ENCODE results near the gene RPS6KB2. TPM values are rescaled to one million over a fixed set of nuclear protein-coding genes. Genes with fewer than 3 reads are reported as not detected.
"Not testable (repeated sequence)": the region's sequence is repeated elsewhere in the genome, so short reads cannot be mapped to it uniquely, and the experiment has no call there.

RPS6KB2 gene
- total RNA-seq, 1 donor from 2014 or later, result 24.6 TPM

DNA sequence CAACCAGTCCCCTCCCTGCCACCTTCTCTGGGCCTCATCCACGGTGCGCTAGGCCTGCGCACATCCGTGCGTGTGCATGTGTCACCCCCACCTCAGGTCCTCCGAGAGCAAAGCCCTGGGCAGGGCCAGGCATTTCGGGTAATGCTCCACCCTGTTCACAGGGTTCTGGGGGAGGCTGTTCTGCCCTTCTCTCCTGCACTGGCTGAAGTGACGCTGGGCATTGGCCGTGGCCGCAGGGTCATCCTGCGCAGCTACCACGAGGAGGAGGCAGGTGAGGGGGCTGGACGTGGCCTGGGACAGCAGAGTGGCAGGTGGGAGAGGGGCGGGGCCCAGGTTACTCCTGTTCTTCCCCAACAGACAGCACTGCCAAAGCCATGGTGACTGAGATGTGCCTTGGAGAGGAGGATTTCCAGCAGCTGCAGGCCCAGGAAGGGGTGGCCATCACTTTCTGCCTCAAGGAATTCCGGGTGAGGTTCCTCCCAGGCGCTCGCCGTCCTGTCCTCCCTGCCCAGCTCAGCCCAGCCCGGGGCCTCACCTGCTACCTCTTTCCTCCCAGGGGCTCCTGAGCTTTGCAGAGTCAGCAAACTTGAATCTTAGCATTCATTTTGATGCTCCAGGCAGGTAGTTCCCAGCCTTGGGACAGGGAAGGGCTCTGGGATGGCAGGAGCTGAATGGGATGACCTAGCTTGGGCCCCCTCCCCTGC lies 32.6 kb upstream of the RPS6KB2 start:
- DNase-seq (no peak), ATAC-seq (ENCODE audit: poor library complexity) (no peak)
- intact Hi-C loops (cut with DNase I), result no loop called here

GRCh38 chr11:67396259-67396581 lies 32.1 kb upstream of the RPS6KB2 start:
- ATAC-seq (ENCODE audit: poor library complexity) (no peak), DNase-seq (no peak)
- intact Hi-C loops (cut with DNase I), result no loop called here

GRCh38 chr11:67396587-67397389 lies 31.5 kb upstream of the RPS6KB2 start:
- no peak for ATAC-seq (ENCODE audit: poor library complexity)
- no peak for DNase-seq
- intact Hi-C loops (cut with DNase I), result no loop called here

DNA sequence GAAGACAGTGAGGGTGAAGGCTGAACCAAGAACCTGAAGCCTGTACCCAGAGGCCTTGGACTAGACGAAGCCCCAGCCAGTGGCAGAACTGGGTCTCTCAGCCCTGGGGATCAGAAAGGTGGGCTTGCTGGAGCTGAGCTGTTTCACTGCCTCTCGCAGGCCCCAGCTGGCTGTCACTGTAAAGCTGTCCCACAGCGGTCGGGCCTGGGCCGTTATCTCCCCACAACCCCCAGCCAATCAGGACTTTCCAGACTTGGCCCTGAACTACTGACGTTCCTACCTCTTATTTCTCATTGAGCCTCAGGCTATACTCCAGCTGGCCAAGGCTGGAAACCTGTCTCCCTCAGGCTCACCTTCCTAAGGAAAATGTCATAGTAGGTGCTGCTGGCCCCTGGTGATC lies 30.8 kb upstream of the RPS6KB2 start:
- intact Hi-C loops (cut with DNase I), result no loop called here
- DNase-seq (no peak), ATAC-seq (ENCODE audit: poor library complexity) (no peak)

GRCh38 chr11:67397986-67398660 lies 30.2 kb upstream of the RPS6KB2 start:
- no peak for ATAC-seq (ENCODE audit: poor library complexity)
- DNase-seq, result no peak
- intact Hi-C loops (cut with DNase I), result no loop called here

DNA sequence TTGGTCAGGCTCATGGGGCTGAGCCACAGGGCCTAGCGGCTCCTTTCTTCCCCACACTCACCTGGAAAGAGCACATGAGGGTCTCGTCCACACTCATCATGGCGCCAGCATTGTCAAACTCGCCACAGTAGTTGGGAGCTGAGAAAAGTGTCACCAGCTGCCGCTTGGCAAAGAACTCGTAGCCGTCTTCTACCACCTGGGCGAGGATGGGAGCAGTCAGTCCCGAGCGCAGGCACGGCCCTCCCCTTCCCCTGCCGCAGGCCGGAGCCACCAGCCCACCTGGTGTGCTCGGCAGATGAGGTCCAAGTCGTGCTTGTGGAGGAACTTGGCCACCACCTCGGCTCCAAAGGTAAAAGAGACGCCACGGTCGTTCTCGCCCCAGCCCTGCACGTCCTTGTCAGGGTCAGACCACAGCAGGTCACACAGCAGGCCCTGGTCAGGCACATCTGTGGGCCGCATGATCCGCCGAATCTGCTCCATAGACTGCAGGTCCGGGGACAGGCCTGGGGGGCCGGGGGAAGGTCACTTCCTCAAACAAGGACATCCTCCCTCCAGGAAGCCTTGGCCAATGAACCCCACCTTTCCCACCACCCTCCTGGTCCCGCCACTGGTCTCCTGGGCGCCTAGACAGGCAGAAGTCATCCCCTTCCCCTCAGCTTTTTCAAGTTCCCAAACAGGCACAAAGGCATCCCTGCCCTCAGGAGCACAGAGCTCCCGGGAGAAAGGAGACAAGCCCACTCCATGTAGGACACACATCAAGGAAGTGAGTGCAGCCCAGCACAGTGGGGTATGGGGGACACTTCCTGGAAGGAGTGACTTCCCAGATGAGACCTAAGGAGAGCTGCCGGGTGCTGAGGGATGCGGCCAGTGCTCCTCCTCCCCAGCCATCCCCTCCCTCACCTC lies 29.4 kb upstream of the RPS6KB2 start:
- ATAC-seq (ENCODE audit: poor library complexity) (no peak), DNase-seq (no peak)
- intact Hi-C loops (cut with DNase I), result no loop called here

DNA sequence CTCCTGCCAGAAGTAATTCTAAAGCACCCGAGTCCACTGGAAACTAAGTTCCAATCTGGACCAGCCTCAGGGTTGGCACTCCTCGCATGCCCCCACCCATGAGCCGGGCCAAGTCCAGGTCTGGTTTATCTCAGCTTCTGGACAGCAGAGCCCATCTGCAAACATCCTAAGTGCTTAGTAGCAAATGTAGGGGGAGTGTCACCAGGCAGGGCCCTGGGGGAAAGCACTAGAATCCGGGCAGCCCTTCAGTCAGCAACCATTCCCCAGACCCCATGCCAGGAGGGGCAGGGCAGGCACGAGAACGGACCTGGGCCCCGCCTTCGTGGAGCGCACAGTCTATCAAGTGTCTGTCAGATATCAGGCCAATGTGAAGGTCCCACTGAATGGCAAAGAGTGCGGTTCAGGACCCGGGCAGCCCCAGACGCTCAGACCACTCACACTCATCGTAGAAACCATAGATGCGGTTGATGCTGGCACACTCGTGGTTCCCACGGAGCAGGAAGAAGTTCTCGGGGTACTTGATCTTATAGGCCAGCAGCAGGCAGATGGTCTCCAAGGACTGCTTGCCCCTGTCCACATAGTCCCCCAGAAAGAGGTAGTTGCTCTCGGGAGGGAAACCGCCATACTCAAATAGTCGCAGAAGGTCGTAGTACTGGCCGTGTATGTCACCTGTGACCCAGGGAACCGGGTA lies 27.9 kb upstream of the RPS6KB2 start:
- ATAC-seq (ENCODE audit: poor library complexity), result peak; percentile 1
- peak; percentile 61 for DNase-seq
- intact Hi-C loops (cut with DNase I), result loop anchor here (2.0 kb wide), 1 partner anchor 68 kb away; the partner anchor contains the start of gene TMEM134

- DNase-seq, result peak; percentile 57
- no peak for ATAC-seq (ENCODE audit: poor library complexity)
- intact Hi-C loops (cut with DNase I), result loop anchor here (2.0 kb wide), 1 partner anchor 68 kb away; the partner anchor contains the start of gene TMEM134
Measured at GRCh38 chr11:67400942-67401494, 27.3 kb upstream of the RPS6KB2 start.

- intact Hi-C loops (cut with DNase I), result loop anchor here (2.0 kb wide), 1 partner anchor 67 kb away; the partner anchor contains the start of gene TMEM134
- ATAC-seq (ENCODE audit: poor library complexity), result peak; percentile 89
Measured at GRCh38 chr11:67401495-67402191, 26.7 kb upstream of the RPS6KB2 start, which contains the start of gene PPP1CA. Gene PPP1CA (minus strand): TSS chr11:67401858. CDS start chr11:67401782, 76 bp downstream.

DNA sequence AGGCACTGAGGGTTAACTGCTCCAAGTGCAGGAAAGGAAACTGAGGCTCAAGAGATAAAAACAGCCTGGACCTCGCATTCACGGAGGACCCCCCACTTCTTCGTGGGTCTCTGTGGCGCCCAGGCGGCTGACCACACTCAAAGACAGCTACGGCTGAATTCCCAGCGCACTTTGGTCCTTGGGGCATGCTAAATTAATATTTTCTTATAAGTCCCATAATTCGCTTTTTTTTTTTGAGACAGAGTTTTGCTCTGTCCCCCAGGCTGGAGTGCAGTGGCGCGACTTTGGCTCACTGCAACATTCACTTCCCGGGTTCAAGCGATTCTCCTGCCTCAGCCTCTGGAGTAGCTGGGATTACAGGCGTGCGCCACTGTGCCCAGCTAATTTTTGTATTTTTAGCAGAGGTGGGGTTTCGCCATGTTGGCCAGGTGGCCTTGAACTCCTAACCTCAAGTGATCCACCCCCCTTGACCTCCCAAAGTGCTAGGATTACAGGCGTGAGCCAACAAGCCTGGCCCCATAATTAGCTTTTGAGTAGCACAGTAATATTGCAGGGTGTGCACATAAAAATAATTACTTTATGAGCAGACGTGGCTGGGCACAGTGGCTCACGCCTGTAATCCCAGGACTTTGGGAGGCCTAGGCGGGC lies 26.0 kb upstream of the RPS6KB2 start:
- ATAC-seq (ENCODE audit: poor library complexity); intact Hi-C loops (cut with DNase I); DNase-seq: not testable (repeated sequence)

More at GRCh38 chr11:67401495-67402191, 26.7 kb upstream of the RPS6KB2 start, which contains the start of gene PPP1CA:
- peak; percentile 93 for DNase-seq

GRCh38 chr11:67403085-67403484 lies 25.2 kb upstream of the RPS6KB2 start:
- DNase-seq; ATAC-seq (ENCODE audit: poor library complexity); intact Hi-C loops (cut with DNase I): not testable (repeated sequence)

DNA sequence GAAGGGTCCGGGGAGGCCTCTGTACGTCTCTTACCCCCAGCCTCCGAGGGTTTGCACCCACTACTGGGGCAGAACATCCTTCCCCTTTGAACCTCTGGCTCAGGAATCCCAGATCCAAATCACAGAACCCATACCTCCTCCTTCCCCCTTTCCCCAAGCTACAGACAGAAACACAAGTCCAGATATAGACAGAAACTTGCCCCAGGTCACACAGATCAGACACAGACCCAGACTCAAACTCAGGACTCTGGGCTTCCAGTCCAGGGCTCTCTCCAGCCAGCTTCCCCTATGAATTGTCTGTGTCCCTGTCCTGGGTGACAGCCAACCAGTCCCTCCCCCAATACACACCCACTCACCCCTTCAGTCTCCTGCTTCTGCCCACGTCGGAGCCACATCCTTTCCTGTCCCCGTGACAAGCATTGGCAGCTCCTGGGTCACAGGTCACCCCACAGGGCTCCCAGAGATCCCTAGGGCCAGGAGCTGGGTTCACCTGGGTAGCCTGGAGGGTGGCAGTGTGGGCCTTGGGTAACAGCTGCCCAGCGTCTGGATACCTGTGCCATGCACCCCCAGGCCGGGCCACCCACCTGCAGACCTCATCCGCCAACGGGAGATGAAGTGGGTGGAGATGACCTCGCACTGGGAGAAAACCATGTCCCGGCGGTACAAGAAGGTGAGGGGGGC lies 23.6 kb upstream of the RPS6KB2 start:
- intact Hi-C loops (cut with DNase I), result no loop called here

DNA sequence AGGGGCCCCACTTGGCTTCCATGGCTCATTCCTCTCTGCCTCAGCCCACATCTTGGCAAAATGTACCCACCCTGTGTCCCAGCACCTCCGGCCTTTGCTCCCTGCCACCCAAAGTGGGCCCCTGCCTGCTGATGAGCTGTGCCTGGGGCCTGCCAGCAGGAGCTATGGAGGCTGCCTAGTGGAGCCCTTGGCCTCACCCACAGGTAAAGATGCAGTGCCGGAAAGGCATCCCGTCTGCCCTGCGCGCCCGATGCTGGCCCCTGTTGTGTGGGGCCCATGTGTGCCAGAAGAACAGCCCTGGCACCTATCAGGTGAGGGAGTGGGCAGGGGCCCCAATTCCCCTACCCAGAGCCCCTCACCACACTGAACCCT lies 23.1 kb upstream of the RPS6KB2 start:
- no peak for ATAC-seq (ENCODE audit: poor library complexity)
- intact Hi-C loops (cut with DNase I), result no loop called here
- no peak for DNase-seq

More for the DNA sequence above, 23.6 kb upstream of the RPS6KB2 start:
- ATAC-seq (ENCODE audit: poor library complexity), result no peak
- no peak for DNase-seq

DNA sequence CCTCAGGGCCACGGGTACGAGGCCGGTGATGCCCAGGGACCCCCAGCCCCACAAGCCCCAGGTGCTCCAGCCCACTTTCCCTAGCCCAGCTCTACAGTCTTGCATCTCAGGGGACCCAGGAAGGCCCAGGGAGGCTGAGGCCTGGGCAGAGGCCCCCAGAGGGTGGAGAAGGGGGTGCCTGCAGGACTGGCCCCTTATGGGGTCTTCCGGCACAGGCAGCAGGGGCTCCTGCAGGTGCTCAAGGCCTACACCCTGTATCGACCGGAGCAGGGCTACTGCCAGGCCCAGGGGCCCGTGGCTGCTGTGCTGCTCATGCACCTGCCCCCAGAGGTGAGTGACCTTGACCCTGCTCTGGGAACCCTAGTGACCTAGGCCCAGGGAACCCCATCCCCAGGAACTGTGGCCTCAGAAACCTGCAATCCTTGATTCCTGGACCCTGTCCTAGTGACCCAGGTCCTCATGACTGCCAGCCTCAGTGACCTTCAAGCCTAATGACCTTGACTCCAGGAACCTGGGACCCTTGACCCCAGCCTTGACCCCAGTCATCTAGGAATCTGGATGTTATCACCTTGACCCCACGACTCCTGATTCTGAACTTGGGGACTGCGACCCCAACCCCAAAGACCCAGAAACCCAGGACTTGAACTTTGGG lies 22.5 kb upstream of the RPS6KB2 start:
- intact Hi-C loops (cut with DNase I), result no loop called here

DNA sequence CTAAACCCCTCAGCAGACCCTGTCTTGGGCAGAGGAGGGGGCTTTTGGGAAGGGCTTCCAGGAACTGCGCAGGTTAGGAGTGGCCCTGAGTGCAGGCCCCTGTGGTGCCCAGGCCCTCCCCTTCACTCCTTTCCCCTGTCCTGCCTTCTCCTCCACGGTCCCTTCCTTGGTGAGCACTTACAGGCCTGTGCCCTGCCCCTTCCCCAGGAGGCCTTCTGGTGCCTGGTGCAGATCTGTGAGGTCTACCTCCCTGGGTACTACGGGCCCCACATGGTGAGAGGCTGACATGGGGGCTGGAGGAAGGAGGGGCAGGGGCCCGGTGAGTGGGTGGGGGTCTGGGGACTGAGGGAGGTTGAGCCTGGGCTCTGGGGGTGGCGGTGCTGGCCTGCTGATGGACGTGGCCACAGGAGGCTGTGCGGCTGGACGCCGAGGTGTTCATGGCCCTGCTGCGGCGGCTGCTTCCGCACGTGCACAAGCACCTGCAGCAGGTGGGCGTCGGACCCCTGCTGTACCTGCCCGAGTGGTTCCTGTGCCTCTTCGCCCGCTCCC lies 21.8 kb upstream of the RPS6KB2 start:
- no peak for DNase-seq
- intact Hi-C loops (cut with DNase I), result no loop called here
- ATAC-seq (ENCODE audit: poor library complexity), result no peak

More for the DNA sequence above, 22.5 kb upstream of the RPS6KB2 start:
- DNase-seq (no peak), ATAC-seq (ENCODE audit: poor library complexity) (no peak)
